OCI-LY7 (cell line): Measurements from ENCODE around the gene CLSTN2. TPM values are rescaled to one million over a fixed set of nuclear protein-coding genes. Genes with fewer than 3 reads are reported as not detected.

ENCODE experiments used
- BruUV-seq: library from RNA; stranded (reverse); fragments of 400-500 nt; replicated peaks from 2 replicates; lab custom pipeline; 2021; lab: Mats Ljungman, UMichigan
- CTCF ChIA-PET: fragments of 300-600 bp; sonication (Branson Sonifier 250); formaldehyde crosslinking; loops from one replicate; lab custom pipeline; 2022; ENCODE audit warnings: antibody characterized with exemption; ENCODE audit not compliant: unreplicated experiment; lab: Charles Lee
- POLR2A ChIA-PET: fragments of 300-600 bp; sonication (Branson Sonifier 250); formaldehyde crosslinking; loops from one replicate; lab custom pipeline; 2022; ENCODE audit warnings: antibody characterized with exemption; lab: Charles Lee
- DNase-seq: peaks from one replicate; pipeline ENCODE4 v3.0.0-alpha.2; 2015; ENCODE audit warnings: low spot score
- H2AFZ ChIP-seq: fragments of 200-600 bp; sonication (generic), shearing (Covaris generic); 2 replicates; pipeline ENCODE4 v1.6.1; 2014; ENCODE audit warnings: mild to moderate bottlenecking, antibody characterized with exemption, low read length, moderate library complexity
- H3K27ac ChIP-seq: fragments of 200-600 bp; sonication (generic); 2 replicates; pipeline ENCODE4 v1.5.1; 2014; ENCODE audit warnings: mixed run types, low read depth, mild to moderate bottlenecking, moderate library complexity, low read length, inconsistent platforms; ENCODE audit not compliant: poor library complexity, severe bottlenecking
- H3K36me3 ChIP-seq: fragments of 200-600 bp; sonication (generic); 2 replicates; pipeline ENCODE4 v1.6.1; 2014; ENCODE audit warnings: mild to moderate bottlenecking, antibody characterized with exemption, low read length, moderate library complexity, mixed read lengths; ENCODE audit not compliant: insufficient read depth
- H3K4me1 ChIP-seq: fragments of 200-600 bp; sonication (generic); 2 replicates; pipeline ENCODE4 v1.5.1; 2014; ENCODE audit warnings: mild to moderate bottlenecking, low read length; ENCODE audit not compliant: insufficient read depth, poor library complexity, severe bottlenecking
- H3K4me2 ChIP-seq: fragments of 200-600 bp; sonication (generic); 2 replicates; pipeline ENCODE4 v1.6.1; 2014; ENCODE audit warnings: mild to moderate bottlenecking, low read length
- H3K4me3 ChIP-seq: fragments of 200-600 bp; sonication (generic); 2 replicates; pipeline ENCODE4 v1.5.1; 2014; ENCODE audit warnings: mild to moderate bottlenecking, low read depth, low read length; ENCODE audit not compliant: poor library complexity, severe bottlenecking
- H3K79me2 ChIP-seq: fragments of 200-600 bp; sonication (generic); 2 replicates; pipeline ENCODE4 v1.6.1; 2016; ENCODE audit warnings: low read depth, mild to moderate bottlenecking, low read length, moderate library complexity, mixed read lengths; ENCODE audit not compliant: insufficient read depth
- H3K9me2 ChIP-seq: fragments of 200-600 bp; sonication (generic); 2 replicates; pipeline ENCODE4 v1.6.1; 2016; ENCODE audit warnings: mild to moderate bottlenecking, low read length, mixed read lengths; ENCODE audit not compliant: insufficient read depth
- H3K9me3 ChIP-seq: fragments of 200-600 bp; sonication (generic); 2 replicates; pipeline ENCODE4 v1.6.1; 2014; ENCODE audit warnings: mild to moderate bottlenecking, mixed run types, low read length, mixed read lengths
- H4K20me1 ChIP-seq: fragments of 200-600 bp; sonication (generic); 2 replicates; pipeline ENCODE4 v1.6.1; 2014; ENCODE audit warnings: mild to moderate bottlenecking, antibody characterized with exemption, low read length, moderate library complexity, mixed read lengths; ENCODE audit not compliant: insufficient read depth
- CTCF ChIP-seq: fragments of 200-600 bp; sonication (generic); conservative IDR thresholded peaks from 2 replicates; pipeline ENCODE4 v1.5.1; 2014; ENCODE audit warnings: mild to moderate bottlenecking, antibody characterized with exemption, low read length, moderate library complexity, mixed read lengths
- EZH2phosphoT487 ChIP-seq: fragments of 200-600 bp; sonication (generic); IDR thresholded peaks from 2 replicates; pipeline ENCODE4 v1.6.1; 2018; ENCODE audit warnings: low read depth, borderline replicate concordance, mild to moderate bottlenecking, mixed run types, antibody characterized with exemption, low read length, moderate library complexity, mixed read lengths
- intact Hi-C: fragments of 100-400 bp; cut with micrococcal nuclease; formaldehyde crosslinking; loops from one replicate; pipeline ENCODE4 v1.10.0; 2022; ENCODE audit not compliant: unreplicated experiment
- total RNA-seq, 2 experiments: library from RNA; depleted of rRNA in 1 of 2; stranded (reverse); fragments of >200 nt in 1 of 2; shearing (Covaris generic) in 1 of 2; gene quantifications; 2 replicates each; pipeline ENCODE4 v1.2.3, GENCODE V29; 2014 to 2022

Gene CLSTN2
- total RNA-seq, 2 experiments from 2014 or later = not detected

- TF ChIP-seq CTCF (no peak), EZH2phosphoT487 (no peak)
- intact Hi-C loops = no loop called here
- POLR2A ChIA-PET = no interaction called here
- H3K4me2 ChIP-seq = no peak overlapping the region
- DNase-seq = no peak
- no peaks in the 10 kb centered on the region for H4K20me1 ChIP-seq
- no peaks in the 10 kb centered on the region for H3K79me2 ChIP-seq
- CTCF ChIA-PET = no interaction called here
- no TSS peak for BruUV-seq
- H3K4me3 ChIP-seq = no peak overlapping the region
- H3K27ac ChIP-seq = no peak overlapping the region
- H3K9me2 ChIP-seq = no peaks in the 10 kb centered on the region
- no peaks in the 10 kb centered on the region for H3K9me3 ChIP-seq
- H3K4me1 ChIP-seq = no peaks in the 10 kb centered on the region
- H2AFZ ChIP-seq = no peak overlapping the region
- no peaks in the 10 kb centered on the region for H3K36me3 ChIP-seq
Measured at GRCh38 chr3:140447136-140447535, 512.2 kb downstream of the CLSTN2 start.

DNA sequence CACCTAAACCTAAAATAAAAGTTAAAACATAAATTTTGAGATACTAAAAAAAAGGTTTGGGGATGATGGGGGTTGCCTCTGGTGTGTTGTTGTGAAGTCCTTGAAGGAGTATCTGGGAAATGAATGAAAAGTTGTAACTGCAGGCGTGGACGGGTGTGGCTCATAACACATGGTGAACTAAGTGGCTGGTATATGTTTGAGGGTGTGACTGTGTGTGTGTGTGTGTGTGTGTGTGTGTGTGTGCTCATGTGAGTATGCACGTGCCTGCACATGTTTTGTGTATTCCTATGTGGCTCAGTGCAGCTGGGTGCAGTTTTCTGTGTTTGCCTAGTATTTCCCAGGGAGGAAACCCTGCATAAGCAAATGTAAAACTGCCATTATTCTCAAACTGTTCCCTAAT lies 513.0 kb downstream of the CLSTN2 start:
- intact Hi-C loops = no loop called here
- CTCF ChIA-PET = no interaction called here
- no peak overlapping the region for H3K4me2 ChIP-seq
- POLR2A ChIA-PET = no interaction called here
- DNase-seq = no peak
- no peaks in the 10 kb centered on the region for H3K9me2 ChIP-seq
- H3K27ac ChIP-seq = no peak overlapping the region
- H3K9me3 ChIP-seq = no peaks in the 10 kb centered on the region
- H3K4me1 ChIP-seq = no peaks in the 10 kb centered on the region
- H3K79me2 ChIP-seq = no peaks in the 10 kb centered on the region
- no peaks in the 10 kb centered on the region for H3K36me3 ChIP-seq
- TF ChIP-seq EZH2phosphoT487 = no peak
- TF ChIP-seq CTCF = no peak
- H2AFZ ChIP-seq = no peak overlapping the region
- no TSS peak for BruUV-seq
- no peaks in the 10 kb centered on the region for H4K20me1 ChIP-seq
- H3K4me3 ChIP-seq = no peak overlapping the region

DNA sequence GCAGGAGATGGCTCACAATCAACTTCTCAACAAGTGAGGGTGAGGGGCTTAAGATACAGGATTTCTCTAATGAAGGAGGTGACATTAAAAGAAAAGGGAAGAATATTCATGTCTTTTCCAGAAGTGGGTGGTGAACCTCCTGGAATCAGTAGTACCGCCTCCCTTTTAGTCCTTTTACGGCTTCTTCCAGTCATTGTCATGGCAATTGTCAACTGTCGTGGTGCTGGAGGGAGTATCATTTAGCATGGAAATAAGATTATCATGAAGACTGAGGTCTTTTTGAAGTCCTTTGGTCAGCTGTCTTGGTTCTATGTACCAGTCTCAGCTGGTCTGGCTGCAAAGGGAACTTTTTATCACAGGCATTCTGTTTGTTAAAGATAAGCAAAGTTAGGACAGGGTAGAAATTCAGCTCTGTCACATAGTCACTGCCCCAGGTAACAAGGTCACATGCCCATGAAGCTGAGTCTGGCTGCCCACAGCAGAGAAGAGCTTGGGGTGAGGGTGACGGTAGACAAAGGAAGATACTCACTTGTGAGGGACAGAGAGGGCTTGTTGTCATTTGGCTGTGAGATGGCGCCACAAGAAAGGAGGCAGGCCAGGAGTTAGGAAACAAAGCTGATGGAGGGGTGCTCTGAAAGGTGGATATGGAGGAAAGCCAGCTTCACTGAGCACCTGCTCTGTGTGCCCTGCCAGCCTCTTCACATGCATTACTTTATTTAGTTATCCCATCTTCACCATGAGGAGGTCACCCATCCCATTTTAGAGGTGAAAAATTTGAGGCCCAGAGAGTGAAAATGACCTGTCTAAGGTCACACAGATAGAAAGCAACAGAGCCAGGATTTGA lies 514.6 kb downstream of the CLSTN2 start:
- no peak overlapping the region for H3K27ac ChIP-seq
- TF ChIP-seq CTCF (no peak), EZH2phosphoT487 (no peak)
- no peaks in the 10 kb centered on the region for H3K9me3 ChIP-seq
- H2AFZ ChIP-seq = no peak overlapping the region
- no peaks in the 10 kb centered on the region for H3K36me3 ChIP-seq
- no peaks in the 10 kb centered on the region for H3K4me1 ChIP-seq
- no peaks in the 10 kb centered on the region for H4K20me1 ChIP-seq
- no peaks in the 10 kb centered on the region for H3K79me2 ChIP-seq
- no peak overlapping the region for H3K4me2 ChIP-seq
- CTCF ChIA-PET = no interaction called here
- BruUV-seq = no TSS peak
- H3K9me2 ChIP-seq = no peaks in the 10 kb centered on the region
- H3K4me3 ChIP-seq = no peak overlapping the region
- POLR2A ChIA-PET = interaction anchor here (0.8 kb wide), 1 partner anchor 12 kb away, joined by 3 read pairs; no protein-coding TSS in a partner anchor
- no peak for DNase-seq
- intact Hi-C loops = no loop called here
